Measurements from ENCODE around the gene VANGL2.

- TF ChIP-seq CTCF (IDR thresholded peaks at IDR 0.05) (no peak), POLR2A (IDR thresholded peaks at IDR 0.05) (no peak), POLR2AphosphoS5 (IDR thresholded peaks at IDR 0.05) (no peak)
Measured at GRCh38 chr1:160460214-160460642, 59.9 kb downstream of the VANGL2 start.
